GM21619 (cell line): ENCODE data around the gene MRPL40.

ENCODE experiments used
- ATAC-seq: cut with Tn5 transposase; IDR thresholded peaks from one replicate; pipeline ENCODE4 v1.9.1; 2021; ENCODE audit not compliant: unreplicated experiment

MRPL40 gene

DNA sequence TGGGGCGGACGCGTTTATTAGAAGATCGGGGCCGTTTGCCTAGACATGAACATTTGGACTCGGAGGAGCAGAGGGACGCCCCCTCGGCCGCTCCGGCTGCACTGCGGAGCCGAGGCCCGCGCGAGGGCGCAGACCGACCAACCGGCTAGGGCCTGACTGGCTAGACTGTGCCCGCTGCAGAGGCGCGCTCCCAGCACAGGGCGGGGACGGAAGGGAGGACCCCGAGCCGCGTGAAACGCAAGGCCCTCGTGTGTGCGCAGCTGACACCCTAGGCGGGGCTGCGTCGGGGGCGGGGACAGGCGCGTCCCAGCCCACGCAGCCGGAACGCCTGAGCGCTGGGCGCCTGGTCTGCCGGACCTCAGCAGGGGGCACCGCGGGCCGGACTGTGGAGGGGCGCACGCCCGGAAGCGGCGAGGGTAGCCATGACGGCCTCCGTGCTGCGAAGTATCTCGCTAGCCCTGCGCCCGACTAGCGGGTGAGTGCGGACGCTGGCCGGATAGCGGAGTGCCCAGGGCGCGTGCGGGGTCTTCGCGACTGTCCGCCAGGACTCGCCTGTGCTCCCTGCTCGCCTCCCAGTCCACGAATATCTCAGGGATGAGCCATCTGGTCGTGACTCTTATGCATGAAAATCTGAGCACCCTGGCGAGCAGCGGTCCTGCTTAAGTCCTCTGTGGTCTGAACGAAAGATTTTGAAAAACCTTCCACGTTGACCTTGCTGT is at the start of gene MRPL40:
Gene MRPL40, plus strand, starts transcription at position 413 of the 719 bp plus-strand sequence. Its CDS starts 10 bp downstream, at position 423.
- peak; percentile 70 for ATAC-seq

GRCh38 chr22:19383292-19383691 is 49.1 kb upstream of the MRPL40 start:
- ATAC-seq, result no peak

- no peak for ATAC-seq
Measured at GRCh38 chr22:19385221-19385906, 47.0 kb upstream of the MRPL40 start.

DNA sequence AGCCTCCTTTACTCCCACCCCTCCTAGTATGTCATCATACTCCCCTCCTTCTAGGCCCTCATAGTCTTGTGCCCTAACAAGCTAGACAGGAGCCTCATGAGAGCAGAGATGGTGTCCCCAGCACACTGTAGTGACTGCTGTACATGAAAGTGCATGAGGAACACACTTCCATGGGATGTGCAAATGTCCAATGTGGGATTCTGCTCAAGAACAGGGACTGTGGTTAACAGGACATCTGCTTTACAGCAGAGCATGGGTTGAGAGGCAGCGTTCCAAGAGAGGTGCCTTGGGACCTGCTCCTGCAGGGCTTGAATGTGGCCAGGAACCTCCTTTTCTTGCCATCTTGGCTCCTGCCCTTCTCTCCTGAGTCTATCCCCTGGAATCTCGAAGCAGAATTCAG is 46.1 kb upstream of the MRPL40 start:
- ATAC-seq, result no peak

DNA sequence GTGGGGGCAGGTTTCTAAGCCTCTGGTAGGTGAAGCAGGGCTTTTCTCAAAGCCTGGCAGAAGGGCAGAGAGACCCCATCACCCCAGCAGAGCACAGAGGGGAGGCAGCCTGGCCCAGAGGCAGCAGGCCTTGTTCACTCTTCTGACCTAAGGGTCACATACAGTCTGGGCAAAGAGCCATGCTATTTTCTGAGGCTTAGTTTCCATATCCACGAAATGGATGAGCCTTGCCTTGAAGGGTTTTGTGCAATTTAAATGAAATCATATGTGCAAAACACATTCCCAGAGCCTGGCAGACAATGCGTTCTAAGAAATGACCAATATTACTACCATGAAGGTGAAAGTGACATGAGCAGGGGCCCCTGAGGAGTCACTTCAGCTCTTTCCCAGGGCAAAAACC is 45.3 kb upstream of the MRPL40 start:
- ATAC-seq, result no peak

DNA sequence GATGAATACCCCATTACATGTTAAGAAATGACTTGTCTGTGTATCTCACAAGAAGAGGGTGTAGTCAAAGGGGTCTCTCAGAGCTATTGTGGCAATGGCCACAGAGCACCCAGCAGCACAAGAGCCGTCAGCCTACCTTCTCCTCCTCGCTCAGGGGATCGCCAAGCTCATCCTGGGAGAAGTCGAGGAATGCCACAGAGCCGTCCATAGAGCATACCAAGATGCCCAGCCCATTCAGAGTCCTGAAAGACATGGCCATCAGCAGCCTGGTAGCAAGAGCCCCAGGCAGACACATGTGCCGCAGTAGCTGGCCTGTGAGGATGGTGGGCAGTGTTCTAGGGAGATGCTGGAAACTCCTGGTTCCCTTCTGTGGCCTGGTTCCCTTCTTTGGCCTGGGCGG is 44.8 kb upstream of the MRPL40 start:
- no peak for ATAC-seq

GRCh38 chr22:19393704-19394103 is 38.6 kb upstream of the MRPL40 start:
- no peak for ATAC-seq

GRCh38 chr22:19394274-19395050 is 37.9 kb upstream of the MRPL40 start:
- ATAC-seq, result no peak

DNA sequence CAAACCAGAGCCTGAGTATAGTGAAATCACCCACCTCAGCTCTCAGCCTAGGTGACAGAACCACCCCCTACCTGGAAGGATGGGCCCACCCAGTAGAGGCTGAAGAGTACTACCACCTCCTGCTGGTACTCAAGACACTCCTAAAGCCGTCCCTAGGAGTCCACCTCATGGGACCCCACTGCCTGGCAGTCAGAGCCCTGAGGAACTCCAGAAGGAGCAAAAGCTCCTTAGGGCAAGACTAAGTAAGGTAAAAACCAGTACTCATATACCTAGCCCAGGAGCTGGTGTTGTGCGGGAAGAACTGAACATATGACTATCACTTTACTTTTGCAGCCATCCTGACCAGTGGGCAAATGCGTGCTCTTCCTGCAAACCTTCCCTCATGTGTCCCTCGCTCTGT is 37.1 kb upstream of the MRPL40 start:
- ATAC-seq, result no peak

GRCh38 chr22:19396561-19396933 is 35.8 kb upstream of the MRPL40 start:
- no peak for ATAC-seq

DNA sequence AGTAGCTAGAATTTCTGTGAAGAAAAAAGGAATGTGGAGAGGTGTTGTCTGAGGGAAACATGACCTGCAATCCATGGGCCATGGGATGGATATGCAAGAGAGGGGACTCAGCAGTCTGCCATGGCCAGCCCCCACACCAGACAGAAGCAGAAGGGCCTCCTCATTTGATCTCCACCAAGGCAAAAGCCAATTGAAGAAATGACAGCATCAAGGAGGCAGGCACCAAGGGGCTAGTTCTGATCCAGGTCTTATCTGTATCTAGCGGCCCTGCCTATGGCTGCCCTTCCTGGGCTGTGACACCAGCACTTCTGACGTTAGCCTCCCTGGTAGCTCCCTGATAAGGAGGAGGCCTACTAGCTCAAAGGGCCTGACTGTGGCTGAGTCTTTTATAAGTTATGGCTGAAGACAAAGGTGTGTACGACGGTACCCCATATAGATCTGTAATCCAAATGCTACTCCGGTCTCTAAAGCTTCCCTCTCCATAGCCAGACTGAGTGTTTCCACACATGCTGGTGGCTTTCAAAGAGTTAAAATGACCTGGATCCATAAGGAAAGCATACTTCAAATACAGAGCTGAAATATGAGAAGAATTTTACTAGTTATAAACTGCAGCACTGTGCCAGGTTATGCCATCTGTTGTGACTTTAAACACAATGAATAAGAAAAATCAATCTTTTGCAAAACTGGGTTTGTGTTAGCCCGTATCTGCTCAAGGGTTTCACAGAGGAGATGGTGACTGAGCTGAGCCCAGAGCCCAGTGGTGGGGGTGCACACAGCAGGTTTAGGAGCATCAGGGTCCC is 35.2 kb upstream of the MRPL40 start:
- ATAC-seq, result no peak

DNA sequence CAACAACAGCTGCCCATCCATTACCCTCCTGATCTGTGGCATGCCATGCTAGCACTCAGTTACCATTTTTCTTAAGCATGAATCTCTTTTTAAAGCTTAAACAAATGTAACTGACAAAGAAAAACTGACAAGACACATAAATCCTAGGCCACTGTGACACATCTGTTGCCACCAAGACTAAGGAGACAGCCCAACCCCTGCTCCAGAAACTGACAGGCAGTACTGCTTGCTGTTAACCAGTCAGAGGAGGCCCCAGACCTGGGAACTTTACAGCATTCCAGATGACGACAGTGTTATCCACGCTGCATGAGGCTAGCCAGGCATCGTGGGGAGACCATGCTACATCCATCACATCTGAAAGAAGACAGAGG is 34.6 kb upstream of the MRPL40 start:
- ATAC-seq, result no peak

DNA sequence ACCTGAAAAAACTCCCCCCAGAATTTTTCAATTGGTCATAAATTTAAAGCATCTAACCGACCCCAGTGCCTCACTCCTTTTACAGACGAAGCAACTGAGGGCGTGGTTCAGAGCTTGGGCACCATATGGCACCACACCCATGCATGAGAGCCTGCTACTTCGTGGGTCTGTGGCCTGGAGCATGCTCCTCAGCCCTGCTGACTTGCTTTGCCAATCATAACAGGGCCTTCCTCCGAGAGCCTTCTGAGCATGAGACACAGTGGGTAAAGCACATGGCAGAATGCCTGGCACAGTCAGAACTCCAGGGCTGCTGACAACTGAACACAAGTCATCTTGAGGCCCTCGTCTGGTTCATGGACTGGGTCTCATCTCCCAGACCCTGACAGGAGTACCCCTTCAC is 34.1 kb upstream of the MRPL40 start:
- no peak for ATAC-seq

DNA sequence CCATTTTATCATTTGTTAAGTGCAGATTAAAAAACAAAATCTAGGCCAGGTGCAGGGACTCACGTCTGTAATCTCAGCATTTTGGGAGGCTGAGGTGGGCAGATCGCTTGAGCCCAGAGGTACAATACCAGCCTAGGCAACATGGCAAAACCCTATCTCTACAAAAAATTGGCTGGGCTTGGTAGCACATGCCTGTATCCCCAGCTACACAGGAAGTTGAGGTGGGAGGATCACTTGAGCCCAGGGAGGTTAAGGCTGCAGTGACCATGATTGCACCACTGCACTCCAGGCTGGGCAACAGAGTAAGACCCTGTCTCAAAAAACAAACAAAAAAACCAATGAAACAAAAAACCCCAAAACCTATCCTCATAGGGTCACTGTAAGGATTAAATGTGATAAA is 33.7 kb upstream of the MRPL40 start:
- ATAC-seq, result no peak

DNA sequence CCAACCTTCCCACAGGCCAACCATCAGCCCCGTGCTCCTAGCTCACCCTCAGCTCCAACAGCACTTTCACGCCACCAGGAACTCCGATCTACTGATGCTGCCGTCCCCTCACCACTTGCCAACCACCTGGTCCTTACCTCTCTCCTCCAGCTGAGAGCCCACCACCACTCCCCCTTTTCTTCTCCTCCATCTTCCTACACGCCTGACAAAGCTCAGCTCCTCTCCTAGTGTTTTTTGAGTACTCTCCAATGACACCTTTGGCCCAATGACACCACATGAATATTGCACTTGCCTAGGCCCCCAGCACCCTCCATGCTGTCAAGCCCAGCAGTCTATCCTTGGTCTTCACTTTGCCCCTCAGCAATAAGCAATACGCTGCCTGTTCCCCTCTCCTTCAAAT is 31.5 kb upstream of the MRPL40 start:
- no peak for ATAC-seq

GRCh38 chr22:19401483-19401882 is 30.9 kb upstream of the MRPL40 start:
- ATAC-seq, result no peak

GRCh38 chr22:19402642-19403191 is 29.6 kb upstream of the MRPL40 start:
- no peak for ATAC-seq

DNA sequence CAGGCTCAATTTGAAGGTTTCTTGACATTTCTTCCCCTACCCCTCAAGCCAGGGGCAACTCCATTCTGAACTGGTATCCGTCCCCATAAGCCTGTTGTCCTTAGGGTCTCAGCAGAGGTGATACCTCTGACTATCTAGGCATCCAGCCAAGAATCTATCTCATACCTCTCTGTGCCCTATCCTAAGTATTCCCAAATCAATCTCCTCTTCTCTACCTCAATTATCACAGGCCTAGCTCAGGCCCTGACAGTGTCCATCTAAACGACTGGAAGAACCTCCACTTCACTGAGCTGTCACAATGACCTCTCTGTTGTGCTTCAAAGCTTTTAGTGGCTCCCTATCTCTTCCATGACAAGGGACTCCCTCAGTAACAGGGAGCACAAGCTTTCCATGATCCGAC is 27.7 kb upstream of the MRPL40 start:
- ATAC-seq, result no peak

- no peak for ATAC-seq
Measured at GRCh38 chr22:19405133-19405532, 27.2 kb upstream of the MRPL40 start.

GRCh38 chr22:19405652-19406051 is 26.7 kb upstream of the MRPL40 start:
- no peak for ATAC-seq

- no peak for ATAC-seq
Measured at GRCh38 chr22:19406281-19406811, 26.0 kb upstream of the MRPL40 start.
